DND-41 (cell line): ENCODE results near the gene POLA2.
"Not testable (repeated sequence)": the region's sequence is repeated elsewhere in the genome, so short reads cannot be mapped to it uniquely, and the experiment has no call there.

ENCODE experiments used
- ATAC-seq: fragments of 200-7000 bp; cut with Tn5 transposase; 3 replicates; pipeline ENCODE4 v1.9.1; 2021; ENCODE audit warnings: low read depth; ENCODE audit not compliant: insufficient read depth
- DNase-seq: peaks from one replicate; pipeline ENCODE4 v3.0.0-alpha.2; 2020
- H2AFZ ChIP-seq: 2 replicates; pipeline ENCODE4 v1.6.0; 2012; ENCODE audit warnings: low read depth, low read length
- H3K27ac ChIP-seq: 2 replicates; pipeline ENCODE4 v1.5.1; 2012; ENCODE audit warnings: low read length, inconsistent platforms
- H3K27me3 ChIP-seq: fragments of 200-600 bp; sonication (generic); 2 replicates; pipeline ENCODE4 v1.6.0; 2012; ENCODE audit warnings: low read length, mild to moderate bottlenecking, inconsistent platforms; ENCODE audit not compliant: insufficient read depth, poor library complexity
- H3K36me3 ChIP-seq: 2 replicates; pipeline ENCODE4 v1.5.1; 2012; ENCODE audit warnings: low read length, inconsistent platforms; ENCODE audit not compliant: insufficient read depth
- H3K4me1 ChIP-seq: 2 replicates; pipeline ENCODE4 v1.5.1; 2012; ENCODE audit warnings: mild to moderate bottlenecking, low read length; ENCODE audit not compliant: insufficient read depth
- H3K4me2 ChIP-seq: 2 replicates; pipeline ENCODE4 v1.6.0; 2012; ENCODE audit warnings: mild to moderate bottlenecking, moderate library complexity, low read length, inconsistent platforms; ENCODE audit not compliant: insufficient read depth
- H3K4me3 ChIP-seq, 2 experiments: fragments of 200-600 bp in 1 of 2; shearing (Covaris generic) in 1 of 2; 2 replicates each; pipeline ENCODE4 v1.5.1; 2012 to 2016; ENCODE audit warnings: inconsistent platforms in 2 of 2, low read length in 2 of 2, mild to moderate bottlenecking in 2 of 2, low read depth in 1 of 2, moderate library complexity in 1 of 2
- H3K79me2 ChIP-seq: 2 replicates; pipeline ENCODE4 v1.6.0; 2012; ENCODE audit warnings: low read length, inconsistent platforms; ENCODE audit not compliant: insufficient read depth
- H3K9ac ChIP-seq: 2 replicates; pipeline ENCODE4 v1.6.0; 2012; ENCODE audit warnings: low read depth, mild to moderate bottlenecking, inconsistent platforms, low read length, moderate library complexity
- H3K9me3 ChIP-seq: 2 replicates; pipeline ENCODE4 v1.5.1; 2012; ENCODE audit warnings: low read length, moderate library complexity, mild to moderate bottlenecking, inconsistent platforms; ENCODE audit not compliant: insufficient read depth, severe bottlenecking
- H4K20me1 ChIP-seq: 2 replicates; pipeline ENCODE4 v1.6.0; 2012; ENCODE audit warnings: low read length; ENCODE audit not compliant: insufficient read depth
- EZH2 ChIP-seq: IDR thresholded peaks from 3 replicates; pipeline ENCODE4 v1.6.1; 2012; ENCODE audit warnings: borderline replicate concordance, low read depth, mild to moderate bottlenecking, moderate library complexity, low read length, inconsistent platforms; ENCODE audit not compliant: severe bottlenecking
- TF ChIP-seq, protein P1 (sequence below): IDR thresholded peaks from 2 replicates; pipeline ENCODE4 v1.5.1; 2012; ENCODE audit warnings: borderline replicate concordance, low read length, moderate library complexity, mild to moderate bottlenecking; ENCODE audit not compliant: poor library complexity, severe bottlenecking; ENCODE audit errors: extremely low read depth

Gene POLA2

DNA sequence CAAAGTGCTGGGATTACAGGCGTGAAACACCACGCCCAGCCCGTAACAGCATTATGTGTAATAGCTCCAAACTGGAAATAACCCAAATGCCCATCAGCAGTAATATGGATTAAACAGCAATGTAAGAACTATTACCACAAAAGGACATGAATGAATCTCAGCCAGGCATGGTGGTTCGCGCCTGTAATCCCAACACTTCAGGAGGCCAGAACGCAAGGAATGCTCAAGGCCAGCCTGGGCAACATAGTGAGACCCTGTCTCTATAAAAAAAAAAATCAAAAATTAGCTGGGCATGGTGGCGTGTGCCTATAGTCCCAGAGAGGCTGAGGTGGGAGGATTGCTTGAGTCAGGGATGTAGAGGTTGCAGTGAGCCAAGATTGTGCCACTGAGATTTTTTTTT is 68.8 kb downstream of the POLA2 start:
- no peak overlapping the region for H3K4me3 ChIP-seq
- no peak for DNase-seq
- peaks cover 2% of the 10 kb centered on the region; the same call in 1 of the 2 replicates for H4K20me1 ChIP-seq
- H3K9me3 ChIP-seq: no peaks in the 10 kb centered on the region
- H3K4me1 ChIP-seq: peaks cover 20% of the 10 kb centered on the region
- no peaks in the 10 kb centered on the region; the same call in 1 of the 2 replicates for H3K36me3 ChIP-seq
- 0 out of 2 replicates have a peak overlapping the region, but pooled peaks have one; percentile 36 for H2AFZ ChIP-seq
- TF ChIP-seq, protein P1, sequence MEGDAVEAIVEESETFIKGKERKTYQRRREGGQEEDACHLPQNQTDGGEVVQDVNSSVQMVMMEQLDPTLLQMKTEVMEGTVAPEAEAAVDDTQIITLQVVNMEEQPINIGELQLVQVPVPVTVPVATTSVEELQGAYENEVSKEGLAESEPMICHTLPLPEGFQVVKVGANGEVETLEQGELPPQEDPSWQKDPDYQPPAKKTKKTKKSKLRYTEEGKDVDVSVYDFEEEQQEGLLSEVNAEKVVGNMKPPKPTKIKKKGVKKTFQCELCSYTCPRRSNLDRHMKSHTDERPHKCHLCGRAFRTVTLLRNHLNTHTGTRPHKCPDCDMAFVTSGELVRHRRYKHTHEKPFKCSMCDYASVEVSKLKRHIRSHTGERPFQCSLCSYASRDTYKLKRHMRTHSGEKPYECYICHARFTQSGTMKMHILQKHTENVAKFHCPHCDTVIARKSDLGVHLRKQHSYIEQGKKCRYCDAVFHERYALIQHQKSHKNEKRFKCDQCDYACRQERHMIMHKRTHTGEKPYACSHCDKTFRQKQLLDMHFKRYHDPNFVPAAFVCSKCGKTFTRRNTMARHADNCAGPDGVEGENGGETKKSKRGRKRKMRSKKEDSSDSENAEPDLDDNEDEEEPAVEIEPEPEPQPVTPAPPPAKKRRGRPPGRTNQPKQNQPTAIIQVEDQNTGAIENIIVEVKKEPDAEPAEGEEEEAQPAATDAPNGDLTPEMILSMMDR: no peak
- no peak for TF ChIP-seq EZH2
- peaks cover 19% of the 10 kb centered on the region for H3K79me2 ChIP-seq
- no peak overlapping the region for H3K4me2 ChIP-seq
- H3K9ac ChIP-seq: no peak overlapping the region
- no peak overlapping the region for H3K27ac ChIP-seq
- no peak for ATAC-seq
- H3K27me3 ChIP-seq: no peaks in the 10 kb centered on the region

DNA sequence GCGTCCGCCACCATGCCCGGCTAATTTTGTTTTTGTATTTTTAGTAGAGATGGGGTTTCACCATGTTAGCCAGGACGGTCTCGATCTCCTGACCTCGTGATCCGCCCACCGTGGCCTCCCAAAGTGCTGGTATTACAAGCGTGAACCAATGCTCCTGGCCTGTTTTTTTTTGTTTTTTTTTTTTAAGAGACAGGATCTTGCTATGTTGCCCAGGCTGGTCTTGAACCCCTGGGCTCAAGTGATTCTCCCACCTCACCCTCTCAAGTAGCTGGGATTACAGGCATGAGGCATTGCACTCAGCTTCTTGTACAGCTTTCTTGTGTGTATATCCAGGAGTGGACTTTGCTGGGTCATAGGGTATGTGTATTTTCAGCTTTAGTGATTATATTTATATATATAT is 70.8 kb downstream of the POLA2 start:
- ATAC-seq, H3K27ac ChIP-seq, H3K27me3 ChIP-seq, H3K4me3 ChIP-seq, H3K36me3 ChIP-seq, H3K9ac ChIP-seq, H2AFZ ChIP-seq, DNase-seq, H4K20me1 ChIP-seq, H3K4me2 ChIP-seq, H3K9me3 ChIP-seq: not testable (repeated sequence)
- Histone ChIP-seq H3K79me2 (peaks cover 39% of the 10 kb centered on the region), H3K4me1 (peaks cover 27% of the 10 kb centered on the region)

DNA sequence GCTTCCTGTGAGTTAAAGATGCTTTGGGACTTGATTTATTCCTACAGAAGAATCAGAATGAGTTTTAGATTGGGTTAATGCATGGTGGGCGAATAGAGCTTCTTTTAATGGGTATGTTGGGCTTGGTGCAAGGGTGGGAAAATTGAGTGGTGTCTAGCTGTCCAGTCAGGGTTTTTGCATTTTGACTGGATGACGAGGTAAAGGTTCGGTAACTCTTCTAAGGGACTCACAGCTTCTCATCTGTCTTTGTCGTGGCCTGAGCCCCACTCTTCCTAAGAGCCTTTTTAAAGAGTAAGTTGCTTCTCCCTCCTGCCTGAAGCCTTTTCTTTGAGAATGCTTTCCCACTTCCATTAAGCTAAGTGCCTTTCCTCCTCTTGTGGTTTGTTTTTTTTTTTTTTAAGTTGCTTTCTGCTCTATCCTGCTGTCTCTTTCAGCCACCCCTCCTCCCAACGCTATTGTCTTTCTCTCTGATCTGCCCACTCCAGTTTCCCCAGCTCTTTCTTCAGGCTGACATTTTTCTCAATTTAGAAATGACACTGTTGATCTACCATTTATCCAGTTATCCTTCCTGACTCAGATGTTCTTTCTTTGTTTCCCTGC is 73.0 kb downstream of the POLA2 start:
- Histone ChIP-seq H3K27me3 (no peaks in the 10 kb centered on the region), H3K4me1 (peaks cover 25% of the 10 kb centered on the region), H2AFZ (no peak overlapping the region), H4K20me1 (peaks cover 25% of the 10 kb centered on the region; the same call in 1 of the 2 replicates), H3K9ac (peak overlapping the region; percentile 95), H3K4me3 (peak overlapping the region; percentile 79 to 96), H3K4me2 (peak overlapping the region; percentile 86), H3K36me3 (peaks cover 19% of the 10 kb centered on the region), H3K79me2 (peaks cover 61% of the 10 kb centered on the region), H3K9me3 (no peaks in the 10 kb centered on the region), H3K27ac (peak overlapping the region; percentile 97)
- no peak for DNase-seq
- no peak for TF ChIP-seq EZH2
- TF ChIP-seq, protein P1: no peak
- no peak for ATAC-seq

DNA sequence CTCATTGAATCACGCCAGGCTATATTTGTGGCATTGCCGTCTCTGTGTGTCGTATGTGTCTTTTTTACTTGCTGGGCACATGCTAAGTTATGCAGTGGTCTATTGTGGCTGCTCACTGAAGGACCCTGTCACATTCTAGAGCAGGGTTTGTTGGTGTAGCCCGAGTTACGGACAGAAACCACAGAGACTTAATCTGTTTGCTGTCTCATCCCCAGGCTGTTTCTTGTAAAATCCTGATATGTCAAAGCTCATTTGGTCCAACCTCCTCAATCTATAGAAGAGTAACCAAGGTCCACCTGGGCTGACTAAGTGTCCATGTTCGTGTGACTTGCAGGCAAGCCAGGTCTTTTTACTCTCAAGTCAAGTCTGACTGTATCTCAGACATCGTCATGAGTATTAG is 76.9 kb downstream of the POLA2 start:
- no peak overlapping the region for H3K4me2 ChIP-seq
- no peak overlapping the region for H3K9ac ChIP-seq
- TF ChIP-seq EZH2: no peak
- TF ChIP-seq, protein P1: no peak
- no peak overlapping the region for H3K27ac ChIP-seq
- no peak overlapping the region for H2AFZ ChIP-seq
- no peak overlapping the region for H3K4me3 ChIP-seq
- no peaks in the 10 kb centered on the region for H3K9me3 ChIP-seq
- H3K36me3 ChIP-seq: peaks cover 55% of the 10 kb centered on the region
- H3K27me3 ChIP-seq: no peaks in the 10 kb centered on the region
- peaks cover 21% of the 10 kb centered on the region for H3K4me1 ChIP-seq
- ATAC-seq (no peak), DNase-seq (no peak)
- H4K20me1 ChIP-seq: peaks cover 29% of the 10 kb centered on the region; the same call in 1 of the 2 replicates
- peaks cover 73% of the 10 kb centered on the region for H3K79me2 ChIP-seq
